Stimulated activated naive CD4-positive, alpha-beta T cell treated with Interleukin-2 at 50 U/mL for 16 hours (primary cell): ENCODE data around the gene ABCF2.

Experiments used
- DNase-seq: peaks from one replicate; lab custom pipeline; 2025; lab: John Stamatoyannopoulos, UW

The ABCF2 gene

DNA sequence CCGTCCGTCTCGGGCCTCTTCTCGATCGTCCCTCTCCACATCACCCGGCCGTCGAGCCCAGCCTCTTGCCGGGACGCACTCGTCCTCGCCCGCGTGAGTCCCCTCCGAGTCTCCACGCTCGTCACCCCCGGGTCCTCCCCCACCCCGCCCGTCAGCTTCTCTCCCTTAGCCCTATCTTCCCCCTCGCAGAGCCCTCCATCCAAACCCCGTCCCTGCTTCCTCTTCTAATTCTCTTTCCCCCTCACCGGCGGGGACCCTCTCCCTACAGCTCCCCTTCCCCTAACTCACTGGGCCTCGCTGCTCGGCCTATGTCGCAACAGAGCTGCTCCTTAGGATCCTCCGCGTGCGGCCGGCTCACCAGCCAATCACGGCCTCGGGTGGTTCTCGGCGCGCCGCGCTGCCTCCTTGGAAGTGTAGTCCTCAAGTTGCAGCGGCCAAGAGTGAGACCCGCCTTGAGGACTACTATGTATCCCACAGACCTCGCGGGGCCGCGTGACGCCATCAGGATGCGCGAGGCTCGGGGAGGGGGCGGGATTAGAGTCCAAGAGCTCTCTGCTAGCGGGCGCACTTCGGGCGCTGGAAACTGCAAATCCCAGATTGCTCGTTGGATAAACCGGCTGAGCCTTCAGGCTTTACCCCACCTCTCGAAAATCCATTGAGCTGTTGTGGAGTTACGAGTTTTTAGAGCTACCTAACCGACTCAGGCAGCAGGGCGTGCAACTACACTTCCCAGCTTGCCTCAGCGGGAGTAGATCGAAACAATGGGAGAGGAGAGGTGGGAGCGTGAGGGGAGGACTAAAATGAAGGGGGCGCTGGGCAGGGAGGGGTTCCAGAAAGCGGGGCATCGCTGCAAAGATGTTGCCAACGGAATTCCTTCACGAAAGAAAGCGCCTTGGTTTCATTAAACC, at the start of gene ABCF2:
TSS of gene ABCF2 (minus strand) at position 331 of the 908 bp plus-strand sequence. CDS start 747 bp downstream, outside the sequence.
- DNase-seq: peak; percentile 96

DNA sequence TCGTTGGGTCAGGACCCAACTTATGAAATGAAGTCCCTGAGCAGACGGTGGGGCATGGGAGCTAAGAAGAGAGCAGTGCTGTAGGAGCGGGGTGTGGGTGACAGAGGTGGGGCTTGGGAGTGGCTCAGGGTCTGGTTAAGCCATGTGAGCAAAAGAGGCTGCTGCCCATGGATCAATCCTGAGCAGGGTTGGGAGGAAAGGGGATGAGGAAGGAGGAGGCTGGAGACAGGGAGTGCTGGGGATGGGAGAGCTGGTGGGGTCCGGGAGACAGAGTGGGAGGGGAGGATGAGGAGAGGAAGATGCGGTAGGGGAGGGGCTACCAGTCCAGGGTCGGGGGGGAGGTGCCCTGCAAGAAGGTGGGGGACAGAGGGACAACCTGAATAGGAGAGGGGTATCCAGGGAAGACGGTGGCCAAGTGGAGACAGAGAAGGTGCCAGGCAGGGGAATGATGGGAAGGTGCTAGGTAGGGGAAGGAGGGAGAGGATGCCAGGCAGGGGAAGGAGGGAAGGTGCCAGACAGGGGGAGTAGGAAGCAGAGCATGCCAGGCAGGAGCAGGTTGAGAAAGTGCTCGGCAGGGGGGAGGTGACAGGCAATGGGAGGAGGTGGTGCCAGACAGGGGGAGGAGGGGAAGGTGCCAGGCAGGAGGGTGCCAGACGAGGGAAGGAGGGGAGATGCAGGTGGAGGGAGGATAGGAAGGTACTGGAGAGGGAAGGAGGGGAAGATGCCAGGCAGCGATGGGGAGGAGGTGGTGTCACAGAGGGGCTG, 49.0 kb upstream of the ABCF2 start:
- DNase-seq: no peak

DNA sequence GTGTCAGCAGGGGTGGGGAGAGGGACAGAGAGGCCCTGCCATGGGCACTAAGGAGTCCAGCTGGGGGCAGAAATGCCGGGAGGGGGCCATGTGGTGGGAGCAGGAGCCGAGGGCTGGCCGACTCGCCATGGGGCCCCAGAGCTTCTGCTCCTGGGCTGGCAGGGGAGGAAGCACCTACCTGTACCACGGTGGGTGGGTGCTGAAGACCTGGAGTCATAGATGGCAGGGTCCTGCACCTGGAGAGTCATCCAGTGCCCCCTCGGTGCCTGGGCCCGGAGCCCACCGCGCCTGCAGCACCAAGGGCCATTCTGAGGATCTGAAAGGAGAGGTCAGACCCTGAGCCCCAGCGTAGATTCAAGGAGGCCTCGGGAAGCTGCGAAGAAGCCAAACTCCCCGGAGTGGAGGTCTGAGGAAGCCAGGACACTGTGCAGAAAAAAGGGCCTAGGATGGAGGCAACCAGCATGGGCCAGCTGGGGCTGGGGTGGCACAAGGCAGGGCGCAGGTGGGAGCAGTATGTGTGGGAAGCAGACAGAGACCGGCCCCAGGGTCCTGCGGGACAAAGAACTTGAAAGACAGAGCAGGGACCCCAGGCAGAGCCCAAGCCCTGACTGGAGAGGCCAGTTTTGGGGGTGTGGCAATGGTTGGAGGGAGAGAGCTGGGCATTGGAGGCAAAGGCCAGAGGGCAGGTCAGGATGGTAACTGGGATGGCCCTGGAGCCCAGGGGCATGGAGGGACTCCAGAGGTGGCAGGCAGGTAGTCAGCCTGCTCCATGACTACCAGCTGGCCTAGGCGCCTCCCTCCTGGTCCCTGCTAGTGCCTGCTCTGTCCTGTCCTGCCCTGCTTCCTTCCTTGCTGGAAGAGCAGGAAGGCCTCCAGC, 48.2 kb upstream of the ABCF2 start:
- no peak for DNase-seq

DNA sequence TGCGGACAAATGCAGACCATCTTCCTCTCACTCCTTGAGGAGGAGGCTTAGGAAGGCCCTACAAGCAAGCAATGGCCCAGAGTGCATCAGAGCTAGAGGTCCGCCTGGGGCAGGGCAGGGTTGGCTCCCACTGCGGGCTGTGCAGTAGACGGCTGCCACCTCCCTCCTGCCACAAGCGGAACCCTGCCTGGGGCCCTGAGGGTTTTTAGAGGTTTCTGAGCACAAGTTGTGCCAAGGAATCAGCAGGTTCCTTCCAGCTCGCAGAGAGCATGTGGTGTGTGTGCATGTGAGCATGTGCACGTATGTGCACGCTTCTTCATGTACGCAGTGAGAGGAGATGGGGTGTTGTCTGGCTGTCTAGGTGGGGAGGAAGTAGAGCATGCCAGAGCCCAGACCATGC, 47.4 kb upstream of the ABCF2 start:
- no peak for DNase-seq

DNA sequence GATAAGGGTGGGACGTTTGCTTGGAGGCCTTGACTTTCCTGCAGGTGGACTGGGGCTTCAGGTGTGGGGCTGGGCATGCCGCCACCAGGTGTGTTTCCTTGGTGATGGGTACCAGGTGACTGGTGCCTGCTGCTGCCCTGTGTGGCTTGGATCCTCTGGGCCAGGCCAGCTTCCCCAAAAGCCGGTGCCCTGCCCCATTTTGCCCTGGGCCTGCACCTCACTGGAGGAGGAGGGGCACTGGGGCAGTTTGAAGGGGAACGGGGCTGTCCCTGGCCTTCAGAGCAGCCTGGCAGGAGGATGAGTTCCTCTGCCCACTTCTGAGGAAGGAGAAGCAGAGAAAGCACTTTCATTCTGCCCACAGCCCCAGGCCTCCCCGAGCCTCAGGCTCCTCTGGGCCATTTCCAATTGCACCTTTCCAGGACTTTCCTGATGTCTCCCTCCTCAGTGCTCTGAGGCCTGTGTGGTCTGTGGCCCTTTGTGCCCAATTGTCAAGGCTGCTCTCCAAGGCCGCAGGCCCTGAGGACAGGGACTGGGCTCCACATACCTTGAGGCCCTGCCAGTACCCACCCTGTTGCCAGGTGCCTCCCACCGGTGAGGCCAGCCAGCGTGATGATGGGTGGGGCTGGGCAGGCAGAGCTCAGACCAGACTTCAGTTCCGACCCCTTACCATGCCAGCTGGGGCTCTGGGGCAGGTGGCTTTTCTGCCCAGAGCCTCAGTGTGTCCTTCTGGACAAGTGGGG, 46.8 kb upstream of the ABCF2 start:
- no peak for DNase-seq

DNA sequence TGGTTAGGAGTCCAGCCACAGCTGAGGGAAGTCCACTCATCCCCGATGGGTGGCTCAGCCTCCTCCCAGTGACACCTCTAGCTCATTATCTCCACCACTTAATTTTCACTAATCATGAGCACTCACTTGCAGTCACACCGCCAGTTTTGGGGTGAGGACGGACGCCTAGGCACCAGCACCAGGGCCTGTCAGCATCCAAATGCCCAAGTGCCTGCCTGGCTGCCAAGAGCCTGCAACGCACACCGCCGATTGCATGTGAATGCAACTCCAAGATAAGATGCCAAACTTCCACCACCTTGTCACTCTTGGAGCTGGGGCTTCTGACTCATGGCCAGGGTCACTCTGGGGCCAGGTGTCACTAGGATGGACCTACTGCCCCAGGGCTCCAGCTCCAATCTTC, 45.9 kb upstream of the ABCF2 start:
- no peak for DNase-seq

DNA sequence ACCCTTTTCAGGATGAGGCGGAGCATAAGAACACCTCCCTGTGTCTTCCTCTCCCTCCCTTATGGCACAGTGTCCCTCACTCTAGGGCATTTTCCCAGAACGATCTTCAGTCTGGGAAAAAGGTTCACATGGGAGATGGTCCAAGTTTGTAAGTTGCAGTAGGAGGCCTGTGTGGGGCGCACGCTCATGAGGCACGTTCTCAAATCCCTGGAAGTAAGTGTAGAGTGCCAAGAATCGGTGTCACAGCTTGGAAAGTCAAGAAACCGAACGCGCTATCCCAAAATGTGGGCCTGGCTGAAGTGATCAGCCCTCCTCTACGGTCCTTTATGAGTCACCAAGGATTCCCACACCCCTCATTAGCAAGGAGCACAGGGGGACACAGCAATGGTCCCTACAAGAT, 45.4 kb upstream of the ABCF2 start:
- no peak for DNase-seq

DNA sequence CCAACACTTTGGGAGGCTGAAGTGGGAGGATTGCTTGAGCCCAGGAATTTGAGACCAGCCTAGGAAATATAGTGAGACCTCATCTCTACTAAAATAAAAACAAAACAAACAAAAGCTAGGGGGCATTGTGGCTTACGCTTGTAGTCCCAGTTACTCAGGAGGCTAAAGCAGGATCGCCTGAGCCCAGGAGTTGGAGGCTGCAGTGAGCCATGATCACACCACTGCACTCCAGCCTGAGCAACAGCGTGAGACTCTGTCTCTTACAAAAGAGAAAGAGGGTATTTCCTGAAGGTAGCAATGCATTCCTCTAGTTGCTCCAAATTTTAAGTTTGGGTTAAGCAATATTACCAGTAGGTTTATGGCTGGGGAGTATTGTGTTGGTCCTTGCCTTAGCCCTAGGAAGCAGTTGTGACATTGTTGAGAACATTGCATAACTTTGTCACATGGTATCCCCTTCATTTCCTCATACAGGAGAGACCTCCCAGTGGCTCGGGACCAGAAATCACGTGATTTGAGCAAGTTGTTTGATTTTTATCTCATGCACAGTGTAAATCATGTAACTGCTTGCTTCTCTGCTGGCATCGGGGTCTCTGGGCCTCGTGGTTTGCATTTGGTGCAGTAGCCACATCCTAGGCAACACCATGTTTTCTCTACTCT, 44.8 kb upstream of the ABCF2 start:
- no peak for DNase-seq

DNA sequence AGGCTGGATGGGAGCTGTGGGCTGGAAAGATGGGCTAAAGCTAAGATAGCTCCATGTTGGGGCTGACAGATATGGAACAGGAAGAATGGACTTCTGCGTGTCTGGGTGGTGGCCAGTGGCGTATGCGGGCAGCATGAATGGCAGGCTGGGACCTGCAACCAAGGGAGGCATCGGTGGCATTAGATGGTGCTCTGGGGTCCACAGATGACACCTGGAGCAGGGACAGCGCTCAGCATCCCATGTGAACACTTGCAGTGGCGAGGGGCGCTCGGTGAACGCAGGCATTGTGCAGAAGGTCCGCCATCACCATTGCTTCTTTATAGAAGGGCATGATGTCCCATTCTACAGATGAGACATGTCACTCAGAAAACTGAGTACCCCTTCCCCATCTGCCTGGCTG, 42.5 kb upstream of the ABCF2 start:
- DNase-seq: no peak

DNA sequence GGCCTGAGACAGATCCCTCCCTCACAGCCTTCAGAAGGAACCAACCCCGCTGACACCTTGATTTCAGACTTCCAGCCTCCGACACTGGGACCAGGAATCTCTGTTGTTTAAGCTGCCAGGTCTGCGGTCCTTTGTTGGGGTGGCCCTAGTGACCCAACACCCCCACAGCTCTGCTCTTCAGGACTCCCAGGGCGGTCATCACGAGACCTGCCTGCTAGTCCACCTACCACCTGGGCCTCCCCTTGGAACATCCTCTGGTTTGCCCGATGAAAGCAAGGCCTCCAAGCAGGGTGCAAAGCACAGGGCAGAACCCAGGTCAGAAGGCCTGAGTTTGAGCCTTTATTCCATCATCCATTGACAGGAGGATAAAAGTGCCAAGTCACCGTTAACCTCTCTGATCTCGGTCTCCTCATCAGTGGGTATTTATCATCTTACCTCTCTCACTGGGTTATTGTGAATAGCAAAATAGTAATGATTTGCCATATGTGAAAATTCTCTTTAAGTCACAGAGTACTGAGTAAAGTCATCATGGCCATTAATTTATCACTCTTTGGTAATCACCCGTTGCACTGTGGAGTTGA, 38.4 kb upstream of the ABCF2 start:
- no peak for DNase-seq

DNA sequence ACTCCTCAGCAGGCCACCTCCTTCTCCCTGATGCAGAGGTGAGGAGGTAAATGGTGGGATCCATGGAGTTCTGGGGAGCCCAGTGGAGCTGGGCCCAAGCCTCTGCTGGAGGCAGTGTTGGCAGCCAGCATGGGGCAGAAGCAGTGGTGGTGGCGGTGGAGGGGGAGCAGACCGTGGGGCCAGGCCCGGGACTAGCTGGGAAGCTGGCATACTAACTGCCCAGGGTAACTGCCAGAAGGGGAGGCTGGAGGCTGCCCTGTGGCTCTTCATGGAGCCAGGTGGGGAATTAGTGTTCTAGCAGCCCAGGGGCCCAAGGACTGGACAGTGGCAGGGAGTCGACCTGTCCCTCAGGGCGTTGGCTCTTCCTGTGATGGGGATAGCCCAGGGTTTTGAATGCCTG, 37.6 kb upstream of the ABCF2 start:
- DNase-seq: no peak

DNA sequence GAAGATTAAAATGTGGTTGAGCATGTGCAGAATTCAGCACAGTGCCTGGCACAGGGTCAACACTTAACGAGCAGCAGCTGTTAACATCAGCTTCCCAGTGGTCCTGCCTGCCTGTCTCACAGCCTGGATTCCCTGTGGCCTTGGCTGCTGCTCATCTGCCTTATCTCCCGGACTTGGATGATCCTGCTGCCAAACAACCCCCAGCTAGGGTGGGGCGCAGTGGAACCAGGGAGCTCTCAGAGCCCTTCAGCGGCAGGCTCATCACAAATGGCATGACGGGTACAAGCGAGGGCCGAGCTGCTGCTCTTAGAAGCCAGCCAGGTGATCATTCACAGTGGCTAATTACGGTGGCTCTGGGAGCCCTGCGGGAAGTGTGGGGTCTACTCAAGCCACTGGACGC, 34.5 kb upstream of the ABCF2 start:
- DNase-seq: no peak

DNA sequence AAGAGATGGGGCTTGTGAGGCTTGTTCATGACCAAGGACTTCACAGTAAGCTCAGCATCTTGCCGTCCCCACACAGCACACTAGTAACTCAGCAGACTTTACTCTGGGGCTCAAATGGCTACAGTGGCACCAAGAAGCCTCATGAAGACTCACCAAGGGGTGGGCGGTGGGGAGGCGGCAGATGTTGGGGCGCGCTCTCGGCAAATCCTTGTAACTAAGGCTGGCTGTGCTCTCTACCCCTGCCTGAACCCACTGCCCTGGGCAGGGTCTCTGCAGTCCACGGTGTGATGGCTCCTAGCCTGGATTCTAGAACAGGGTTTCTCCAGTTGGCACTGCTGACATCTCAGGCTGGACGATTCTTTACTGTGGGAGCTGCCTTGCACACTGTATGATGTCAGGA, 33.9 kb upstream of the ABCF2 start:
- no peak for DNase-seq

DNA sequence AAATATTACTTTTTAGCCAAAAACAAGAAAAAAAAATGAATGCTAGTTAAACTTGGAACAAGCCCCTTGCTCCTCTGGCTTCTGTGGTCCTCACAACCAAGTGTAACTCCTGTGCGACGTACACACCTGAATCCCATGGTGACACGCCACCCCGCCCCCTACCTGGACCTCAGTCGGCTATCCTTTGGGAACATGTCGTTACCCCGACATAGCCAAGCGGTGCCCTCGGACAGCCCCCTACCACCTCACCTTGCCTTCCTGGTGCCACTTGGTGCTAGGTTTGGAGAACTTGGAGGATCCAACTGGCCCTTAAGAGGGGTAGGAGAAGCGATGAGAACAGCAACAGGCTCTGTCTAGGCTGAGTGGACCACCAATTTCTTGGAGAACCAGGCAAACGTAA, 33.5 kb upstream of the ABCF2 start:
- no peak for DNase-seq

DNA sequence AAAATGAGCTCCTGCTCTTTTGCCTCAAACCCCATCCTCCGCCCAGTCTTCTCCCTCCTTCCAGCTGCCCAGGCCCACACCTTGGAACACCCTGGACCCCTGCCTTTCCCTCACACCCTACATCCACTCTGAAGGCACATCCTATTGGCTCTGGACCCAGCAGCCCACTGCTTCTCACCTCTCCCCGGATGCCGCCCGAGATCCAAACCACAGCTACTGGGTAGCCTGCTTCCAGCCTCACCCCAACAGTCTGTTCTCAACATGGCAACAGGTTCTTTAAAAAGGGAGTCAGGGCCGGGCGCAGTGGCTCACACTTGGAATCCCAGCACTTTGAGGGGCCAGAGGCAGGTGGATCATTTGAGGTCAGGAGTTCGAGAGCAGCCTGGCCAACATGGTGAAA, 31.0 kb upstream of the ABCF2 start:
- no peak for DNase-seq

DNA sequence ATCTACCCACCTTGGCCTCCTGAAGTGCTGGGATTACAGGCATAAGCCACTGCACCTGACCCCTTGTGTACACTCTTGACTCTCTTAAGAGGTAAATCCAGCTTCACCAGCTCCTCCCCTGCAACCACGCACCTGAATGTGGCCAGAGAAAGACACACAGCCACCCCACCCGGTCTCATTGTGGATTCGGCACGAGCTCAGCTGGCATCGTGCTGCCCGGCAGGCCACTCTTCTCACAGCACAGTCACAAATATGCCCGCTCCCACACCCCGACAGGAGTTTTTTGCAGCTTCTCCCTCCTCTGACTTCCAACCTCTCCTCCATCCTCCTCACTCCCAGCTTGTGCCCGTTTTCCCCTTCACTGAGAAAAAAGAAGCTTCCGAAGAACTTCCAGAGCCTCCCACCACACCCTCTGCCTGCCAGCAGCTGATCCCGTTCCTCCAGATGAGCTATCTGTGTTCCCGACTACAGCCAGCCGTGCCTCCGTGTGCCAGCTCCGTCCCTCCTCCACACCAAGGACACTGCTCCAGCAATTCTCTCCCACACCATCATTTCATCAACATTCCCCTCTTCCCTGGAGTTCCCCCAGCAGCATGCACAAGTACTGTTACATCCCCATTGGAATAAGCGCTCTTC, 29.5 kb upstream of the ABCF2 start:
- no peak for DNase-seq

DNA sequence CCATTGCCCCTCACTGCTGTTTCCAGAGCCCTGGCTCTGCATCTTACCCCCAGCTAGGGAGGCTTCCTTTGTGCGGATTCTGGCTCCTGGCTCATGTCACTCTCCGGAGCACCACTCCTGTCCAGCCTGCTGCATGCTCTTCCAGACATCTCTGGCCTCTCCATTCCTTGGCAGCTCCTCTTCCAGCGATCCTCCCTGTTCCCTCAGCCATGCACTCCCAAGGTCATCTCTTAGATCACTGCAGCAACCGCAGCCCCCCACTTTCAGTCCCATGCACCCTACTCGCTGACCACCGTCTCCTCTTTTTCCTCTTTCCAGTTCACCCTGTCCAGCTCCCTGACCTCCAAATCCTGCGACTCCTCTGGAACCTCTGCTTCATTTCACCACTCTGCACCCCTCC, 28.4 kb upstream of the ABCF2 start:
- DNase-seq: no peak

DNA sequence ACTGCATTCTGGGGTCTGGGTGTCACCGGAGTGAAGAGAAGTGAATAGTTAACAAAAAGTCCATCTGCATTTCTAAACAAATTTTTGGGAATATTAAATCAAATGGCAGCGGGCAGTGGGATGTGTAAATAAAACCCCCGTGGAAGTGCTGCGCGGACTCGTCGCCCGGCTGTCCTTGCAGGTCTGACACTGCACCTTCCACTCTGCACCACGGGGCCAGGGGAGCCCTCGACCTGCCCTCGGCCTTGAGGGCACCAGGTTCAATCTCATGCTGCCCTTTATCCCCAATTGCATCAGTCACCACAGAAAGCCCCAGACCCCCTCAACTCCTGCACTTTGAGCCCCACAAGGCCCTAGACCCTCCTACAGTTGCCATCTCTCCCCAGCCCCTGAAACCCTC, 27.8 kb upstream of the ABCF2 start:
- no peak for DNase-seq

DNA sequence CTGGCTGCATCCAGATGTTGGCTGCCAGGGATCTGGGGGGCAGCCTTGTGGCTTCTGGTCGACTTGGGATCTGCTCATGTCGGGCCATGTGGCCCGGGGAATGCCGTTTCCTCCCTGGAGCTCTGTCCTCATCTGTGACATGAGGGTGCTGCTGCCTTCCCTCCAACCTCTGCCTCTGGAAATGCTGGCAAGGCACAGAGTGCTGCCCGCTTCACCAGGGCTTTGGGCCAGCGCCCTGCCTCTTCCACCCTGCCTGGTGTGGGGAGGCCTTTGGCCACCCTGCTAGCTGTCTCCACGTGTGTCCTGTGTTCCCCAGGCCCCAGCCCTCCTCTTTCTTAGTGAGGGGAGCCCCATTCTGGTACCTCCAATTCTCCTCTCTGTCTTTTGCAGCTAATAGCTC, 27.3 kb upstream of the ABCF2 start:
- DNase-seq: no peak
